Neural progenitor cell (in vitro differentiated cells): ENCODE measurements around the gene CROCC2.

Experiments used
- CTCF ChIP-seq: fragments of 200-600 bp; sonication (generic); IDR thresholded peaks from 2 replicates; pipeline ENCODE4 v1.5.1; 2017; ENCODE audit warnings: antibody characterized with exemption, mild to moderate bottlenecking
- EZH2 ChIP-seq: fragments of 200-600 bp; sonication (generic); IDR thresholded peaks from 2 replicates; pipeline ENCODE4 v1.6.1; 2017; ENCODE audit warnings: antibody characterized with exemption, mild to moderate bottlenecking, moderate library complexity
- EZH2phosphoT487 ChIP-seq: fragments of 200-600 bp; sonication (generic); IDR thresholded peaks from 2 replicates; pipeline ENCODE4 v1.6.1; 2017; ENCODE audit warnings: antibody characterized with exemption

GRCh38 chr2:240901986-240902614, 4.0 kb upstream of the CROCC2 start:
- TF ChIP-seq CTCF (no peak), EZH2phosphoT487 (no peak), EZH2 (no peak)
